H9 (cell line): ENCODE data around the gene AP4M1. TPM values are rescaled to one million over a fixed set of nuclear protein-coding genes. Genes with fewer than 3 reads are reported as not detected.

Source experiments
- DNase-seq: peaks from one replicate; pipeline ENCODE4 v3.0.0-alpha.2; 2017
- H2AFZ ChIP-seq: one replicate; pipeline ENCODE4 v1.6.1; 2013; ENCODE audit warnings: mild to moderate bottlenecking, low read length, control low read depth, moderate library complexity
- H2AK5ac ChIP-seq: 2 replicates; pipeline ENCODE4 v1.6.1; 2013; ENCODE audit warnings: low read length, control low read depth, mixed read lengths; ENCODE audit not compliant: insufficient read length
- H2BK120ac ChIP-seq: one replicate; pipeline ENCODE4 v1.6.1; 2013; ENCODE audit warnings: low read depth, mild to moderate bottlenecking, low read length, control low read depth, inconsistent platforms; ENCODE audit not compliant: poor library complexity, severe bottlenecking
- H2BK12ac ChIP-seq: 2 replicates; pipeline ENCODE4 v1.6.1; 2013; ENCODE audit warnings: low read length, control low read depth, mixed read lengths, low read depth; ENCODE audit not compliant: insufficient read length
- H2BK15ac ChIP-seq: 2 replicates; pipeline ENCODE4 v1.6.1; 2013; ENCODE audit warnings: low read depth, low read length, control low read depth
- H2BK20ac ChIP-seq: one replicate; pipeline ENCODE4 v1.6.1; 2013; ENCODE audit warnings: low read depth, mild to moderate bottlenecking, low read length, control low read depth, inconsistent platforms; ENCODE audit not compliant: poor library complexity, severe bottlenecking
- H2BK5ac ChIP-seq: 2 replicates; pipeline ENCODE4 v1.6.1; 2013; ENCODE audit warnings: low read length, control low read depth, mixed read lengths; ENCODE audit not compliant: insufficient read length
- H3K14ac ChIP-seq: 2 replicates; pipeline ENCODE4 v1.6.1; 2013; ENCODE audit warnings: low read length, control low read depth; ENCODE audit not compliant: insufficient read depth
- H3K18ac ChIP-seq: 2 replicates; pipeline ENCODE4 v1.6.1; 2013; ENCODE audit warnings: low read depth, mild to moderate bottlenecking, mixed read lengths, low read length, control low read depth; ENCODE audit not compliant: insufficient read length
- H3K23ac ChIP-seq: 2 replicates; pipeline ENCODE4 v1.6.1; 2013; ENCODE audit warnings: low read length, control low read depth, mixed read lengths, low read depth; ENCODE audit not compliant: insufficient read length
- H3K23me2 ChIP-seq: 2 replicates; pipeline ENCODE4 v1.6.1; 2013; ENCODE audit warnings: low read depth, mild to moderate bottlenecking, mixed read lengths, low read length, control low read depth; ENCODE audit not compliant: insufficient read length, poor library complexity, severe bottlenecking
- H3K27ac ChIP-seq: 2 replicates; pipeline ENCODE4 v1.5.1; 2013; ENCODE audit warnings: low read length, control low read depth, mixed read lengths, low read depth; ENCODE audit not compliant: insufficient read length
- H3K27me3 ChIP-seq: 2 replicates; pipeline ENCODE4 v1.6.1; 2013; ENCODE audit warnings: low read length, control low read depth, inconsistent platforms; ENCODE audit not compliant: insufficient read depth
- H3K4ac ChIP-seq: 2 replicates; pipeline ENCODE4 v1.6.1; 2013; ENCODE audit warnings: low read depth, mild to moderate bottlenecking, control low read depth, inconsistent platforms, low read length, moderate library complexity
- H3K4me1 ChIP-seq: 2 replicates; pipeline ENCODE4 v1.6.1; 2013; ENCODE audit warnings: low read length, control low read depth, inconsistent platforms; ENCODE audit not compliant: insufficient read depth
- H3K4me2 ChIP-seq: 2 replicates; pipeline ENCODE4 v1.6.1; 2013; ENCODE audit warnings: low read length, control low read depth, mixed read lengths; ENCODE audit not compliant: insufficient read length, insufficient read depth
- H3K56ac ChIP-seq: 2 replicates; pipeline ENCODE4 v1.6.1; 2013; ENCODE audit warnings: low read depth, mild to moderate bottlenecking, mixed read lengths, low read length, control low read depth; ENCODE audit not compliant: insufficient read length
- H3K79me1 ChIP-seq: 2 replicates; pipeline ENCODE4 v1.6.1; 2013; ENCODE audit warnings: low read depth, mild to moderate bottlenecking, moderate library complexity, low read length, control low read depth, inconsistent platforms; ENCODE audit not compliant: insufficient read depth, poor library complexity, severe bottlenecking
- H3K79me2 ChIP-seq: 2 replicates; pipeline ENCODE4 v1.6.1; 2013; ENCODE audit warnings: low read length, control low read depth, inconsistent platforms; ENCODE audit not compliant: insufficient read depth
- H3K9ac ChIP-seq: 2 replicates; pipeline ENCODE4 v1.6.1; 2013; ENCODE audit warnings: low read length, control low read depth, mixed read lengths; ENCODE audit not compliant: insufficient read length; ENCODE audit errors: extremely low read depth
- H3K9me3 ChIP-seq: one replicate; pipeline ENCODE4 v1.6.1; 2013; ENCODE audit warnings: low read depth, low read length, inconsistent platforms; ENCODE audit not compliant: control insufficient read depth
- H3T11ph ChIP-seq: one replicate; pipeline ENCODE4 v1.6.1; 2013; ENCODE audit warnings: mild to moderate bottlenecking, low read length, control low read depth, inconsistent platforms
- H4K20me1 ChIP-seq: one replicate; pipeline ENCODE4 v1.6.1; 2013; ENCODE audit not compliant: control insufficient read depth, insufficient read length, insufficient read depth
- H4K5ac ChIP-seq: 2 replicates; pipeline ENCODE4 v1.6.1; 2013; ENCODE audit warnings: low read depth, mild to moderate bottlenecking, mixed read lengths, low read length, control low read depth; ENCODE audit not compliant: insufficient read length
- H4K8ac ChIP-seq: replicated peaks from 2 replicates; pipeline ENCODE4 v1.6.1; 2013; ENCODE audit warnings: low read length, control low read depth, mixed read lengths, low read depth; ENCODE audit not compliant: insufficient read length
- H4K91ac ChIP-seq: 2 replicates; pipeline ENCODE4 v1.6.1; 2013; ENCODE audit warnings: low read depth, mild to moderate bottlenecking, moderate library complexity, mixed read lengths, low read length, control low read depth; ENCODE audit not compliant: insufficient read length
- H3K27ac Mint-ChIP-seq, 3 experiments: 2 replicates in 2 of 3; 3 replicates in 1 of 3; pipeline ENCODE4 v1.8.0; 2020 to 2021; ENCODE audit warnings: mixed read lengths in 3 of 3, mild to moderate bottlenecking in 1 of 3, moderate library complexity in 1 of 3
- H3K27me3 Mint-ChIP-seq: 2 replicates; pipeline ENCODE4 v1.8.0; 2021; ENCODE audit warnings: low read depth, mild to moderate bottlenecking, moderate library complexity, mixed read lengths
- H3K36me3 Mint-ChIP-seq, 3 experiments: 2 replicates in 2 of 3; 3 replicates in 1 of 3; pipeline ENCODE4 v1.8.0; 2020 to 2021; ENCODE audit warnings: low read depth in 3 of 3, mixed read lengths in 3 of 3; ENCODE audit not compliant: insufficient read depth in 1 of 3
- H3K4me1 Mint-ChIP-seq, 2 experiments: 2 replicates each; pipeline ENCODE4 v1.8.0; 2020; ENCODE audit warnings: mixed read lengths in 2 of 2
- H3K4me3 Mint-ChIP-seq, 2 experiments: 2 replicates in 1 of 2; 3 replicates in 1 of 2; pipeline ENCODE4 v1.8.0; 2020 to 2021; ENCODE audit warnings: mild to moderate bottlenecking in 2 of 2, mixed read lengths in 2 of 2, moderate library complexity in 1 of 2
- H3K9me3 Mint-ChIP-seq, 2 experiments: 2 replicates in 1 of 2; 3 replicates in 1 of 2; pipeline ENCODE4 v1.8.0; 2020; ENCODE audit warnings: mild to moderate bottlenecking in 2 of 2, mixed read lengths in 2 of 2, moderate library complexity in 1 of 2
- WGBS: extraction: QIAGEN DNeasy Blood & Tissue Kit; methylation state at CpG from one replicate; pipeline ENCODE4 v1.1.7; 2013; ENCODE audit warnings: missing lambda C conversion rate, low lambda C conversion rate, mixed read lengths; ENCODE audit not compliant: insufficient read length; ENCODE audit errors: extremely low coverage; 5-methylcytosine and 5-hydroxymethylcytosine counted together
- total RNA-seq: library from RNA; stranded (reverse); gene quantifications from 2 replicates; pipeline ENCODE4 v1.2.1, GENCODE V29; 2021
- TF ChIP-seq, protein P1 (sequence below): fragments of 200-600 bp; sonication (generic); conservative IDR thresholded peaks from 3 replicates; pipeline ENCODE4 v1.8.0; 2021; ENCODE audit warnings: antibody characterized with exemption, mild to moderate bottlenecking

Gene AP4M1
- total RNA-seq, 1 experiment from 2014 or later: 18.8 TPM

- Histone ChIP-seq H2BK15ac (no peak overlapping the region), H2BK5ac (no peak overlapping the region), H2AK5ac (no peak overlapping the region), H3K79me1 (no peaks in the 10 kb centered on the region), H2BK20ac (no peak overlapping the region), H4K20me1 (no peaks in the 10 kb centered on the region), H2AFZ (no peak overlapping the region), H4K91ac (no peak overlapping the region), H3K4me2 (no peak overlapping the region), H3K56ac (no peak overlapping the region), H3K9ac (no peak overlapping the region), H3K4me1 (no peaks in the 10 kb centered on the region), H2BK120ac (no peak overlapping the region), H4K8ac (no peak overlapping the region), H3K79me2 (no peaks in the 10 kb centered on the region), H3K27ac (no peak overlapping the region), H4K5ac (no peak overlapping the region), H3K23me2 (no peaks in the 10 kb centered on the region), H3K14ac (no peak overlapping the region), H3T11ph (no peak overlapping the region), H3K9me3 (no peaks in the 10 kb centered on the region), H3K4ac (no peak overlapping the region), H3K27me3 (no peaks in the 10 kb centered on the region), H3K23ac (no peak overlapping the region), H3K18ac (no peak overlapping the region), H2BK12ac (no peak overlapping the region)
- Mint-ChIP-seq H3K36me3 (peaks cover 61 to 88% (median 78%) of the 10 kb centered on the region in 3 experiments), H3K9me3 (no peaks in the 10 kb centered on the region), H3K27me3 (no peaks in the 10 kb centered on the region), H3K4me1 (no peaks in the 10 kb centered on the region), H3K4me3 (peak overlapping the region in 1 of 2 experiments; percentile 41; a peak in 1 of 5 replicates), H3K27ac (peak overlapping the region in 1 of 3 experiments; percentile 54; a peak in 1 of 7 replicates)
- no peak for DNase-seq
- no CpG with 5 or more reads among the region's 11 CpGs for WGBS
- TF ChIP-seq, protein P1, sequence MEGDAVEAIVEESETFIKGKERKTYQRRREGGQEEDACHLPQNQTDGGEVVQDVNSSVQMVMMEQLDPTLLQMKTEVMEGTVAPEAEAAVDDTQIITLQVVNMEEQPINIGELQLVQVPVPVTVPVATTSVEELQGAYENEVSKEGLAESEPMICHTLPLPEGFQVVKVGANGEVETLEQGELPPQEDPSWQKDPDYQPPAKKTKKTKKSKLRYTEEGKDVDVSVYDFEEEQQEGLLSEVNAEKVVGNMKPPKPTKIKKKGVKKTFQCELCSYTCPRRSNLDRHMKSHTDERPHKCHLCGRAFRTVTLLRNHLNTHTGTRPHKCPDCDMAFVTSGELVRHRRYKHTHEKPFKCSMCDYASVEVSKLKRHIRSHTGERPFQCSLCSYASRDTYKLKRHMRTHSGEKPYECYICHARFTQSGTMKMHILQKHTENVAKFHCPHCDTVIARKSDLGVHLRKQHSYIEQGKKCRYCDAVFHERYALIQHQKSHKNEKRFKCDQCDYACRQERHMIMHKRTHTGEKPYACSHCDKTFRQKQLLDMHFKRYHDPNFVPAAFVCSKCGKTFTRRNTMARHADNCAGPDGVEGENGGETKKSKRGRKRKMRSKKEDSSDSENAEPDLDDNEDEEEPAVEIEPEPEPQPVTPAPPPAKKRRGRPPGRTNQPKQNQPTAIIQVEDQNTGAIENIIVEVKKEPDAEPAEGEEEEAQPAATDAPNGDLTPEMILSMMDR: no peak
Observed at GRCh38 chr7:100061518-100062193, 39.8 kb upstream of the AP4M1 start.
